Kasumi-1 (cell line): Measurements from ENCODE around the gene CTNNBL1.
"Not testable (repeated sequence)": the region's sequence is repeated elsewhere in the genome, so short reads cannot be mapped to it uniquely, and the experiment has no call there.

Source experiments
- DNase-seq, 2 experiments: peaks; one replicate each; lab custom pipeline; 2025; lab: John Stamatoyannopoulos, UW

The CTNNBL1 gene, protein sequence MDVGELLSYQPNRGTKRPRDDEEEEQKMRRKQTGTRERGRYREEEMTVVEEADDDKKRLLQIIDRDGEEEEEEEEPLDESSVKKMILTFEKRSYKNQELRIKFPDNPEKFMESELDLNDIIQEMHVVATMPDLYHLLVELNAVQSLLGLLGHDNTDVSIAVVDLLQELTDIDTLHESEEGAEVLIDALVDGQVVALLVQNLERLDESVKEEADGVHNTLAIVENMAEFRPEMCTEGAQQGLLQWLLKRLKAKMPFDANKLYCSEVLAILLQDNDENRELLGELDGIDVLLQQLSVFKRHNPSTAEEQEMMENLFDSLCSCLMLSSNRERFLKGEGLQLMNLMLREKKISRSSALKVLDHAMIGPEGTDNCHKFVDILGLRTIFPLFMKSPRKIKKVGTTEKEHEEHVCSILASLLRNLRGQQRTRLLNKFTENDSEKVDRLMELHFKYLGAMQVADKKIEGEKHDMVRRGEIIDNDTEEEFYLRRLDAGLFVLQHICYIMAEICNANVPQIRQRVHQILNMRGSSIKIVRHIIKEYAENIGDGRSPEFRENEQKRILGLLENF

DNA sequence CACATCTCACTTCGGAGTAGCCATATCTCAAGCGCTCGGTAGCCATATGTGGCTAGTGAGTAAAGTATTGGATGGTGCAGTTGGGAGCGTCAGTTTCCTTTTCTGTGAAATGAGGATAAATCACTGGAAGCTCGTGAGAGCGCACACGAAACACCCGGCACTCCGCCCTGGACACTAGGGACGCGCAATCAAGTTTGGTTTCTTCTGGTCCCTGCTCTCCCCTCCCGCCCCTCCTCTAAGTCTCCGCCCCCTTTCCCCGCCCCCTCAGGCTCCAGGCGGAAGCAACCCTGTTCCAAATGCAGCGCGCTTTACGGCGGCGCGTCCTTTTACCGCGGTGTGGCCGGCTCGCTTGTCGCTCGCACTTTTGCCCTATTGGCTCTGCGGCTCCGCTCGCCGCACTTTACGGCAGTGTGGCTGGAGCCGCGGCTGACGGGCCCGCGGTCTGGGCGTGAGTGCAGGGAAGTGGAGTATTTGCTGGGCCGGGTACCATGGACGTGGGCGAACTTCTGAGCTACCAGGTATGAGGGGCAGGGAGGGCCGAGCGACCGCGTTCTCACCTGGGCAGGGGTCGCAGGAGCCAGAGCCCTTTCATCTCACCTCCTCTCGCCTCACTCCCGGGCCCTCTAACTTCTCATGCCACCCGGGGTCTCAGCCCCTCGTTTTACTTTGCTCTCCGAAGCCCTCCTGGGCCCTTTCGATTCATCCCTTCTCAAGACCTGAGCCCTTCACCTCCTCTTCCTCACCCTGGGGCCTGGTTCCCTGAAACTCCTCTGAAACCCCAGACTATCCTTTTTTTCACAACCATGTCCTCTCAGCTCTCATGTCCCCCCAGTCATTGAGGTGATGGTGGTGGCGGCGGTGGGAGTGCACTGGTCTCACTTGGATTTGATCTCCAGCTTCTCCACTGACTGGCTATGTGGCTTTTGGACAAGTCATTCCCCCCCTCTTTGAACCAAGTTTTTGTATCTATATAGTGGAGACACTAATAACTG, at the start of gene CTNNBL1:
Gene CTNNBL1 (plus strand): TSS at position 396 of the 992 bp plus-strand sequence. CDS start 93 bp downstream, at position 489.
- DNase-seq: peak; percentile 92 to 94

DNA sequence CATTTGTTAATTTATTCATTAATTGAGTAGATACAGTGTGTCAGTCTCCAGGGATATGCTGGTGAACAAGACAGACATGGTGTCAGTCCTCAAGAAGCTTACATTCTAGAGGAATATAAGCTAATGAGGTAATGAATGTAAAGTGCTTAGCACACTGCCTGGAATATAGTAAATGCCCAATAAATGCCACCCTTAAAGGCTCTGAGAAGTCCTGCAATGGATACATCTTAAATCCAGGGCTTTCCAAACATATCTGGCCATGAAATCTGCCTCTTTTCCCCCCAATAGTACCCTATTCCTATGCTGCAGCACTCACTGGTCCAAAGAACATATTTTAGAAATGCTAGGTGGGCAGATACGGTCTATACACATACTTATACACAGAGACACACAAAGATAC, 49.2 kb upstream of the CTNNBL1 start:
- no peak for DNase-seq

DNA sequence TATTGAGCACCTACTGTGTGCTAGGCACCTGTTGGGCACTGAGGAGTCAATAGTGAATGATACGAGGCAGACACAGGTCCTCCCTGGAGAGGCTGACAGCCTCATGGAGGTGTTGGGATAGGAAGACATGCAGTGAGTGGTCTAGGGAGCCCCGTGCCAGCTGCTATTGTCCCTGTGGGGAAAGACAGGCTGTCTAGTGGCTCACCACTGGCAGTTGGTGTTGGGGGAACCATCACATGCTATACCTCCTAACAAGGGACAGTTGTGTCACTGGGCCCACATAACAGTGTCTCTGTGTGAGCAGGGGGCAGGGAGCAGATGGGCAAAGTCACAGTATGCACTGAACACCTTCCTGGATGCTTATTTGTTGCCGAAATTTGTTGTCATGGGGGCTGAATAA, 45.9 kb upstream of the CTNNBL1 start:
- no peak for DNase-seq

DNA sequence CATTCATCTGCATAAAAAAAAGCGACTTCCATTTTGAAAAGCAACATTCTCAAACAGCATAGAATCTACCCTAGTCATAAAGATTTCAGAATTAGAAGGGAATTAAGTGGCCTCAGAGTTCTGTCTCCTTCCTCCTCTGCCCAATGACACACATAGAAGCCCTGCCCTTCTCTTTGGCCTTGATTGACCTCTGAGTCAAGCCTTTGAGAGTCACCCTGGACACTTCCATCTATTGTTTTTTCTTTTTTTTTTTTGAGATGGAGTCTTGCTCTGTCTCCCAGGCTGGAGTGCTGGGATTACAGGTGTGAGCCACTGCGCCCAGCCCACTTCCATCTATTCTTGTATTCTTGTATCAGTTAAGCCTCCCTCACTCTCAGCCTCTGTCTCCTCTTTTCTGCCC, 44.8 kb upstream of the CTNNBL1 start:
- no peak for DNase-seq

DNA sequence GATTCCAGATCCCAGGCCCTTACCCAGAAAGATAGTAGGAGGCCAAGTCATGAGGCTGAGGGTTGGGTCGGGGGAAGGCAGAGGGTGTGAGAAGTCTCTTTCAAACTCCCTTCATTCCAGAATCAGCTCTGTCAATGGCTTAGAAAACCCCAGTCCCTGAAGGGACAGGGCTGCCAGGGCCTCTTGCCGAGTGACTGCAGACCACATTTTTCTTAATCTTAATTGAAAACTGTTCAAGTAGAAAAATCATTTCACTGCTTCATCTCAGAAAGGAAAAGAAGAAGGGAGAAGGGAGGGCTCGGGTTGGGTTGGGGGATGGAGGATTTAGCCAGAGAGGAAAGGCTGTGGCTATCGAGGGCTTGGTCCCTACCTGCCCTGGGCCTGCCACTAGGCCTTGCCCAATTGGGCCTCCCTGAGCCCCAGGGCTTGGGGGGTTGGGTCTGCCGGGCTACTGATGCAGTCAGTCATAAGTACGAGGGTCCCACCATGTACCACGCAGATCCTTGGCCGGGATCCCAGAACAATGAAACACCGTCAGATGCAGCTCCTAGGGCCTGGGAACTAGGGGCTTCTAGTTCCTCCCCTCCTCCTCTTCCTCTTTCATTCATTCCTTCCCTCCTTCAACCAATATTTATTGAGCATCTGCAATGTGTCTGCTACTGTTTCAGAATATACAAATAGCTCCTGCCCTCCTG, 44.0 kb upstream of the CTNNBL1 start:
- DNase-seq: no peak

DNA sequence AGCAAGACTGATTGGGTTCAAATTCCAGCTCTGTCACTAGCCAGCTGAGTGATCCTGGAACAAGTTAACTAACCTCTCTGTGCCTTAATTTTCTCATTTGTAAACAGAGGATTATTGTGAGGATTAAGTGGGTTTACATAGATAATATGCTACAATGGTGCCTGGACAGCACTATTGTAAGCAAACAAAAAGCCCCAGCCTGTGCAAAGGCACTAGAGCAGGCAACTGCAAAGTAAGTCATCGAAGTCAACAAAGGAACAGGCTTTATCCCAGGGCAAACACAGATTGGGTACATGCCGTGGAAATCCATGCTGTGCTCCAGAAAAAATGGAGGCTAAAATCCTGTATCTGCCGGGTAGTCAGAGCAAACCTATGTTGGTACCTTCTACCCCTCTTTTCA, 43.2 kb upstream of the CTNNBL1 start:
- DNase-seq: no peak

DNA sequence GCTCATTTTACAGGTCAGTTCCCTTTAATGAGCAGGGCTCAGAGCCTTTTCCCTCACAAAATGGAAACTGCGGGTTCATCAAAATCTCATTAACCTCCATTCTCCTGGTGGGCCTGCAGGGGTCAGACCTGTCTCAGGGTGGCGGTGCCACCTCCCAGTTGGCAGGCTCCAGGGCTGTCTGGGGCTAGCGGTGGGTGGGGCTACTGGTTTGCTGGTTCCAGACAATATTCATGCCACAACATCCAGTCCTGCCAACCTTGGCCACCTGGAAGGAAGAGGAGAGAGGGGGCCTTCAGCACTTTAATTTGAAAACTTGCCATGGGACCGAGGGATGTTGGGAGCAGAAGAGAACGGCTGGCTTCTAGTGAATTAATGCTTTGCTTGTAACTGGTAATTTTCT, 41.9 kb upstream of the CTNNBL1 start:
- peak; percentile 55 for DNase-seq

DNA sequence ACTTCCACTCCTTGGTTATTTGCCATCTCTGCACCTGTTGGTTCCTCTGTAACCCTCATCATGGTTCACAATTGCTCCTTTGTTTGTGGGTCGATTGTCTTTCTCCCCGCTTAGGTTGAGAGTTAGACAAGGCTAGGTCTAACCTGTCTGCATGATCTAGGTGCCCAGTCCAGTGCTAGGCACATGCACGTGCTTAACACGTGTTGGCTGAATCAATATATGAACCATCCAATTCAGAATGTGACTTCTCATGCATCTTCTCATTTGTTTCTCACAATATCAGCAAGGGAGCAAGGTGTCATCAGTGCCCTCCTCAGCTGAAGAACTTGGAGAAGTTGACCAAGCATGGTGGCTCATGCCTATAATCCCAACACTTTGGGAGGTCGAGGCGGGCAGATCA, 36.9 kb upstream of the CTNNBL1 start:
- no peak for DNase-seq

DNA sequence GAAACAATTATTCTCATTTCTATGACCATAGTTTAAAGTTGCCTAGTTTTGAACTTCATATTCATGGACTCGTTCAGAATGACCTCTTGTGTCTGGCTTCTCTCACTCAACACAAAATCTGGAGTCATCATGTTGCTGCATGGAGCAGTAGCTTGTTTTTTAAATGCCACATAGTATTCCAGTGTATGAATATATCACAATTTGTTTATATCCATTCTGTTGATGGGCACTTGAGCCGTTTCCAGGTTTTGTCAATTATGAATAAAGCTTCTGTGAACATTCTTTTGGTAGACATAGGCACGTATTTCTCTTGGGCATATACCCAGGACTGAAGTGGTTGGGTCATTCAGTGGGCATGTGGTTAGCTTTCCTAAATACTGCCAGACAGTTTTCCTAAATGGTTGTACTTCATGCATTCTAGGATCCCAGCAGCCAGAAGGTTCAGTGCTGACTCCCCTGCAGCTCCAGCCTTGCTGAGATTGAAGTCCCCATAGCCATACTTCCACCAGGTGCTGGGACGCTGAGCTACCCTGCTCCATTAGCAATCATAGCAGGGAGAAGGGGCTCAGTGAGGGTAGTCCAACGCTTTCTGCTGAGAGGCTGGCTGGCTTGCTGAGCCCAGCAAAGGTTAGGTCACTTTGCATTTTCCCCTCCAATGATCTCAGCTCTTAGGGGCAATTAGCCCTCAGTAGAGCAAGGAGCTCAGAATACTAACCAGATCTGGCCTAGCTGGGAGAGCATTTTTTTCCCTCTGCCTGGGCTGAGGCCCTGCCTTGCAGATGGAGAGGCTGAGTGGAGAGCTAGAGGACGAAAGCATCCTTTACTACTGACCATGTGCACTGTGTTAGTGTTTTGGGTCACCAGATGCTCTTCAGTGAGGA, 35.7 kb upstream of the CTNNBL1 start:
- DNase-seq: no peak

DNA sequence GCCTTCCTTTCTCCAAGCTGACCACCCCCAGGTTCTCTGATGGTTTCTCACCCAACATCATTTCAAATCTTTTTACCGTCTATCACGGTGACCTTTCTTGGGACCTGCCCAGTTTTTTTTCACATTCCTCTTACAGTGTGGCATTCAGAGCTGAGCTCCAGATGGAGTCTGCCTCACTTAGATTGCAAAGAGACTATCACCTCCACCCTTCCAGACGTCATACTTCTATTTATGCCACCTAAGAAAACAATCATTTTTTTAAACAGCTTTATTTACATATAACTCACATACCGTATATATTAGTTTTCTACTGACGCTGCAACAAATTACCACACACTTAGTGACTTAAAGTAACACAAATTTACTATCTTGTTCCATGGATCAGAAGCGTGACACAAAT, 32.3 kb upstream of the CTNNBL1 start:
- no peak for DNase-seq

DNA sequence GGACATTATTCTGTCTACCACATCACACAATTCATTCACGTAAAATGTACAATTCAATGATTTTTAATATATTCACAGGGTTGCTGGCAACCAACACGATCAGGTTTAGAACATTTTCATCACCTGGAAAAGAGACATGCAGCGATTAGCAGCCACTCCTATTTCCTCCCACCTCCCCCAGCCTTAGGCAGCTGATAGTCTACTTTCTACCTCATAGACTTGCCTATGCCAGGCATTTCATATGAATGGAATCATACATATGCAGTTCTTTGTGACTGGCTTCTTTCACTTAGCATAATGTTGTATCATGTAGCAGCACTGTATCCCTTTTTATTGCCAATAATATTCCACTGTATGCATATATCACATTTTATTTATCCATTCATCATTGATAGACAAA, 31.5 kb upstream of the CTNNBL1 start:
- no peak for DNase-seq

DNA sequence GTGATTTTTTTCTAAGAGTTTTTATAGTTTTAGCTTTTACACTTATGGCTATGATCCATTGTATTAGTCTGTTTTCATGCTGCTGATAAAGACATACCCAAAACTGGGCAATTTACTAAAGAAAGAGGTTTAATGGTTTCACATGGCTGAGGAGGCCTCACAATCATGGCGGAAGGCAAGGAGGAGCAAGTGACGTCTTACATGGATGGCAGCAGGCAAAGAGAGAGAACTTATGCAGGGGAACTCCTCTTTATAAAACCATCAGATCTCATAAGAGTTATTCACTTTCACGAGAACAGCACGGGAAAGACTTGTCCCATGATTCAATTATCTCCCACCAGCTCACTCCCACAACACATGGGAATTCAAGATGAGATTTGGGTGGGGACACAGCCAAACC, 29.2 kb upstream of the CTNNBL1 start:
- DNase-seq: not testable (repeated sequence)

DNA sequence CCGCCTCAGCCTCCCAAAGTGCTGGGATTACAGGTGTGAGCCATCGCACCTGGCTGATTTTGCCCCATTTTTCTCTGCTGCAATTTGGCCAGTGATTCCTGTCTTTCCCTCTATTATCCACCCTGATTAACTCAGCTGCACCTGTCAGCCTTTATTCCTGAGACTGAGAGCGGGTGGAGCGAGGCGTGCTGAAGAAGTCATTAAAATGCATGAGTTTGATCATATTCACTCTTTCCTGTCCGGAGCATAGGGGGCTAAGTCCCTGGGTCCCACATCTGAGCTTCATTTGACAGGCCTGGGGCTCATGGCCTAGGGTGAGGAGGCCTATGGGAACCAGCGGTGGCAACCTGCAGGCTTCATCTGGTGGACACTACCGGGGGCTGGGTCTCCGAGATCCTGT, 25.7 kb upstream of the CTNNBL1 start:
- no peak for DNase-seq

DNA sequence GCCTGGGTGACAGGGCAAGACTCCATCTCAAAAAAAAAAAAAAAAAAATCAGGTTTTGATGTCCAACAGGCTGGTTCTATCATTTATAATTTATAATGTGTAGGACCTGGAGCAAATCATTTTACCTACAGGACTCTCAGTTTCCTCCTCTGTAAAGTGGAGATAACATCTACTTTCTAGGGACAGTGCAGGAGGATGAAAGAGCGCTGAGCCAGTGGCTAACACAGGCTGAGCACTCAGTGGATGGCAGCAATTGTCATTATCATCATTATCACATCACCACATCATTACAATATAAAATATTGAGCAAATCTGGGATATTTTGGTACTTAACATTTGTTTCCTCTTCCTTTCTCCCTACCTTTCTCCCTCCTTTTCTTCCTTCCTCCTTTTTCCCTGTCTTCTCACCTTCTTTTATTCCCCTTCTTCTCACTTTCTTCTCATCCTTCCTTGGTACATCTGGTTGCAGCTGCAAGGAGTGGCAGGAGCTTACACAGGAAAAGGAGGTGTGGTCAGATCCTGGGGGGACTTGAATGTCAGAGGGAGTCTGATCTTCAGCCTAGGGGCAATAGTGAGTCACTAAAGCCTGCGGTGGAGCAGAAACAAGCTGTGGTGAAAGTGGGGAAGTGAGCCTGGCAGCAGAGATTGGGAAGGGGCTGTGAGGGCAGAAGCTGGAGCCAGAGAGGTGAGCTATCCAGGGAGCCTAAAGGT, 24.6 kb upstream of the CTNNBL1 start:
- peak; percentile 70 to 76 for DNase-seq

DNA sequence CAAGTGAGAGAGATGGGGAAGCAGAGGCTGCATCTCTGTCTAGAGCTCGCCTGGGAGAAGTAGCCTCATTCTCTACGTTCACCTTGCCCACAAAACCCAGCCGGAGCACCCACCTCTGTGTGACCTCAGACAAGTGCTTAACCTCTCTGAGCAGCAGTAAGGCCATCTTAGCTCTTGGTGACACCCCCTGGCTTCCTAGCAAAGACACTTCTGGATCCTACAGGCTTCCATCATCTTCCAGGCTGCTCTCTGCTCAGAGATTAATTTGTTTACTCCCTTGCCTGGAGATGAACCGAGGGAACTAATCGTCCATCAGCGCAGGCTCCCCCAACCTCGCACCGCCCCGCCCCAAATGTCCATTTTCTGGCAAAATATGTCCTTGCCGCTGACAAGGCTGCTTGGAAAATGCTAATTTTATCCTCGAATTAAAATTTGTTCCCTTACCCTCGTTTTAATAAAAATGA, 24.0 kb upstream of the CTNNBL1 start:
- DNase-seq: no peak

DNA sequence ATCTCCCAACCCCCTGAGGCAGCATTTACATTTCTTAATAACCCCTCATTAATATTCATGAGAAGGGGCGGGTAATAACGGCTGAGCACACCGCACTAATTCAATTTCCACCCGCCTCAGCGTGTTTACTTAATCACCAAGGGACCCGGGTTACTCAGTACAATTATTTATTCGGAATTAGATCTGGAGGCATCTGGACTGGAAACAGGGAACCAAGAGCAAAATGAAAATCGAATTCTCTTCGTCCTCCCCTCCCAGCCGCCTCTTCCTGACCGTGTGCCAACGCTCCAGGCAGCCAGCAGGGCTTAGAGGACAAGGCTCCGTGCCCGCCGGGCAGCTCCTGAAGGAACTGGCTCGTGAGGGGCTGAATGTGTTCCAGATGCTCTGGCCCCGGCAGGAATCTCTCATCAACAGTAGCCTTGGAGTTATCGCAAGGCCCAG, 23.5 kb upstream of the CTNNBL1 start:
- no peak for DNase-seq

DNA sequence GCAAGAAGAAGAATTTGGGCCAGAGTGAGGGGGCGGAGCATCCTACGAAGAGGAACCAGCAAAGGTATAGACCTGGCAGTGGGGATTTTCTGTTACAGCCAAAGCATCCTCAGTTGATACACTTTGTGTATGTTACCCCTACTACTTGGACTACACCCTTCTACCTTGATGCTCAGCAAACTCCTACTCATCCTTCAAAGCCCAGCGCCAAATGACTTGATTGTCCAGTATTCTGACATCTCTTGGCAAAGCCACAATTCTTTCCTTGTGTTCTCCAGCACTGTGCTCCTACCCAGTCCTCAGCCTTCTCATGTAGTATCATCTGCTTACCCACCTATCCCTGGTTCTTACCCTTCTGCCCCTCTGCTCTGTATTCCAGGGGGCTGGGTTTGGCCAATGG, 21.7 kb upstream of the CTNNBL1 start:
- DNase-seq: no peak

DNA sequence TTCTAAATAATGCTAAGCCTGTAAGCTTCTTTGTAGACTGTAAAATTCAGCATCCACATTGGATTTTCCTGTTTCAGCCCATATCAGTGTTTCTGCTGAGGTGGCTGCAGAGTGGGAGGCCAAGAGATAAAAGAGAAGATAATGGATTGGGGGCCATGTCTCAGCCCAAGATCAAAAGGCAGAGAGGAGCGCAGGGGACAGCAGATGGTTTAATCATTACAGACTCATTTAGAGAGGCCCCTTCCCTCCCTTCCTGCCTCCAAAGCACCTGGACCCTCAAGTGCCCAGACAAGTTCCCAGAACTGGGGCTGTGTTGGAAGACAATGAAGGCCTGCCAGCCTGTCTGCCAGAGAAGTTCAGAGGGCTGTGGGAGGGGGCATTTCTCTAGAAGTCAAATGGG, 20.4 kb upstream of the CTNNBL1 start:
- DNase-seq: no peak

DNA sequence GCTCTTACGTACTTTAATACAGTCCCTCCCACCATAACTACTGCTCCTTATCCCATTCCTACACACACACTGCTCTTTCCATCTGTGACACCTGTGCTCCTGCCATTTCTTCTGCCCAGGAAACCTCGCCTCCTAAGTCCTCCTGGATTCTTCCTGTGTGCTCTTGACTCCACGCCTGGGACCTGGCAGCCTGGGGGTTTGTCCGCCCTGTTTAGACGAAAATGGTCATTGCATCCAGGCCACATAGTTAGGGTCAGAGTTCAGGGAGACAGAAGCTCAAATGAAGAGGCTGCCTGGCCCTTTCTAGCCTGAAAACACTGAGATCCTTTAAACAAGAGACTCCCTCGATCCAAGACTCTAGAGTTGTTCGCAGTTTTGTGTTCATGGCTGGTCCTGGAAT, 17.4 kb upstream of the CTNNBL1 start:
- DNase-seq: no peak
